B cell (primary cell): ENCODE measurements around the gene PLXDC1.

Experiments used
- EZH2 ChIP-seq: IDR thresholded peaks from 2 replicates; pipeline ENCODE4 v1.6.1; 2012; ENCODE audit warnings: borderline replicate concordance, low read depth, mild to moderate bottlenecking, moderate library complexity, low read length; ENCODE audit not compliant: insufficient read depth, poor library complexity, severe bottlenecking
- TF ChIP-seq, protein P1 (sequence below): fragments of 200-600 bp; IDR thresholded peaks from one replicate; pipeline ENCODE4 v1.8.0; 2022; ENCODE audit warnings: antibody characterized with exemption, mild to moderate bottlenecking

GRCh38 chr17:39063681-39064069 lies 87.8 kb downstream of the PLXDC1 start:
- TF ChIP-seq, protein P1, sequence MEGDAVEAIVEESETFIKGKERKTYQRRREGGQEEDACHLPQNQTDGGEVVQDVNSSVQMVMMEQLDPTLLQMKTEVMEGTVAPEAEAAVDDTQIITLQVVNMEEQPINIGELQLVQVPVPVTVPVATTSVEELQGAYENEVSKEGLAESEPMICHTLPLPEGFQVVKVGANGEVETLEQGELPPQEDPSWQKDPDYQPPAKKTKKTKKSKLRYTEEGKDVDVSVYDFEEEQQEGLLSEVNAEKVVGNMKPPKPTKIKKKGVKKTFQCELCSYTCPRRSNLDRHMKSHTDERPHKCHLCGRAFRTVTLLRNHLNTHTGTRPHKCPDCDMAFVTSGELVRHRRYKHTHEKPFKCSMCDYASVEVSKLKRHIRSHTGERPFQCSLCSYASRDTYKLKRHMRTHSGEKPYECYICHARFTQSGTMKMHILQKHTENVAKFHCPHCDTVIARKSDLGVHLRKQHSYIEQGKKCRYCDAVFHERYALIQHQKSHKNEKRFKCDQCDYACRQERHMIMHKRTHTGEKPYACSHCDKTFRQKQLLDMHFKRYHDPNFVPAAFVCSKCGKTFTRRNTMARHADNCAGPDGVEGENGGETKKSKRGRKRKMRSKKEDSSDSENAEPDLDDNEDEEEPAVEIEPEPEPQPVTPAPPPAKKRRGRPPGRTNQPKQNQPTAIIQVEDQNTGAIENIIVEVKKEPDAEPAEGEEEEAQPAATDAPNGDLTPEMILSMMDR: no peak
- TF ChIP-seq EZH2: no peak
